HG03097 (cell line): ENCODE data around the gene TSPAN19.
"Not testable (repeated sequence)": the region's sequence is repeated elsewhere in the genome, so short reads cannot be mapped to it uniquely, and the experiment has no call there.

Experiments used
- ATAC-seq: cut with Tn5 transposase; IDR thresholded peaks from one replicate; pipeline ENCODE4 v1.9.1; 2021; ENCODE audit not compliant: unreplicated experiment, low FRiP score

The TSPAN19 gene

DNA sequence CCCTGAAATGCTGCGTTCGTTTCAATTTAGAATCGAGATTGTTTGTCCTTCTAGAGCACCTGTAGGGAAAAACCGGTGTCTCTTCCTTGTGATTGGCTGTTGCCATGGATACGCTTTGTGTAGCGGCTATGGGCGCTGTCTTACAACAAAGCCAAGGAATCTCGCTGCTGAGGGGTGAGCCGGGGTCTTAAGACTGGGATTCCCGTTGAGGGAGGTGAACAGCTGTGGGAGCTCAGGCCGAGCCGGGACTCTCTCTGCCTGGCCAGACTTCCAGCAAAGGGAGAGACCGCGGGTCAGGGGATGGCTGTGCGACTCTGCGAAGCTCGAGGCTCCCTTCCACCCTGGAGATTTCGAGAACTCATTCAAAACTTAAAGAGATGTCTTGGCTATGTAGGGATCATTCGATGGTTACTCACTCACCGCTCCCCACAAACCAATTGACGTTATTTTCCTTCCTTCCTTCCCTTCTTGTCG is at the start of gene TSPAN19, which contains the start of gene LRRIQ1:
Gene TSPAN19, minus strand, starts transcription at position 44 of the 474 bp plus-strand sequence. CDS start 6,331 bp downstream, outside the sequence.
Gene LRRIQ1, plus strand, starts transcription at position 118 of the 474 bp plus-strand sequence. CDS start 1,826 bp downstream, outside the sequence.
- peak; percentile 96 for ATAC-seq

DNA sequence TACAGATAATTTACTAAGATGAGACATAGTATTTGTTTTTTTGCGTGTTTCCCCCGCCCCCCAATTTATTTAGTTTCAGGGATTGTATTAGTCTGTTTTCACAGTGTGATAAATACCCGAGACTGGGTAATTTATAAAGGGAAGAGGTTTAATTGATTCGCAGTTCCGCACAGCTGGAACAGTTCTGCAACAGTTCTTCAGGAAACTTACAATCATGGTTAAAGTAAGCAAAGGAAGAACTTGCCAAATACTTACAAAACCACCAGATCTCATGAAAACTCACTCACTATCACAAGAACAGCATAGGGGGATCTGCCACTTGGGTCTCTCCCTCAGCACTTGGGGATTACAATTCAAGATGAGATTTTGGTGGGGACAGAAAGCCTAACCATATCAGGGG is 49.0 kb upstream of the TSPAN19 start:
- no peak for ATAC-seq

DNA sequence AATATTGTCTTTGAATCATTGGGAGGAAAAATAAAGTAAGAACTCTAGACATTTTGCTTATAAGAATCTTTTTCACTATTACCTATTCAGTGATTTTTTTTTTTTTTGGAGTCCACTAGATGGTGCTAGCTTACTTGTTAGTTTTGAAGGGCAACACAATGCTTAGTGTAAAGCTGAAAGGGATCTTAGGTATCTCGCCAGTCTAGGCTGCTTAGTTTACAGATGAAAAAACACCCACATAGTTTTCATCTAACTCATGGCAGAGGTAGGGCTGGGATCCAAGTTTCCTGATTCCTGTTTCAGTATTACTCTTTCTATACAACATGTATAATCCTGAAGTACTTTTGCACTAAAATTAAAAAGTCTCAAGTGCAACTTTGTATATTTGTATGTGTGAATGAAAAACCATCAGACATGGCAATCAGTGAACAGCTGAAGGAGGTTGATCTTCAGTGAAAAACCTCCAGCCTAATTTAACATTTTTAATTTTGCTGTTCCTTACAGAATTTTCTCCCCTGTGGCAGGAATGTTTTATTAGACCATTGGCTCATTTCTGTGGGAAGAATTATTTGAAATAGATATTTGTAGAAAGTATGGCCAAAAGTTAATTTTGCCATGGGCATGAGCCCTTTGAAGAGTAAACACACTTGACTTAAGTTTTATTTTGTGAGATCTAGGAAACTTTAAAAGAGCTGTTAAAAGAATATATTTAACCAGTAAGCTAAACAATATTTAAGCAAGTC is 40.8 kb upstream of the TSPAN19 start:
- ATAC-seq: peak; percentile 73

DNA sequence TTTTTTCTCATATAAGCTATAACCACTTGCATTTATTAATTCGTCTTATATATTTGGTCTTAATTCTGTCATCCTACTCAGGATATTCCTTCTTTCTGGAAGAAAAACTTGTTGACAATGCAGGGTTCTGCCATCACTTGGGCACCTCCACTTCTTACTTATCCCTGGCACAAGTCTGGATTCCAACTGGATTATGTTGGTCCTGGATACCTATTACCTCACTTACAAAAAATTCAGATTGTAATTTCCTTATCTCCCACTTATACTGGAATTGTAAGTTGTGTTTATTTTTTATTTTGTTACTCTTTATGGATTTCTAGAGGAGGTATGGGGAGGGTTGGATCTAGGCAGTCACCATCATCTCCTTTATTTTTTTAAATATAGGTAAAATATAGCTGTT is 36.7 kb upstream of the TSPAN19 start:
- ATAC-seq: no peak

DNA sequence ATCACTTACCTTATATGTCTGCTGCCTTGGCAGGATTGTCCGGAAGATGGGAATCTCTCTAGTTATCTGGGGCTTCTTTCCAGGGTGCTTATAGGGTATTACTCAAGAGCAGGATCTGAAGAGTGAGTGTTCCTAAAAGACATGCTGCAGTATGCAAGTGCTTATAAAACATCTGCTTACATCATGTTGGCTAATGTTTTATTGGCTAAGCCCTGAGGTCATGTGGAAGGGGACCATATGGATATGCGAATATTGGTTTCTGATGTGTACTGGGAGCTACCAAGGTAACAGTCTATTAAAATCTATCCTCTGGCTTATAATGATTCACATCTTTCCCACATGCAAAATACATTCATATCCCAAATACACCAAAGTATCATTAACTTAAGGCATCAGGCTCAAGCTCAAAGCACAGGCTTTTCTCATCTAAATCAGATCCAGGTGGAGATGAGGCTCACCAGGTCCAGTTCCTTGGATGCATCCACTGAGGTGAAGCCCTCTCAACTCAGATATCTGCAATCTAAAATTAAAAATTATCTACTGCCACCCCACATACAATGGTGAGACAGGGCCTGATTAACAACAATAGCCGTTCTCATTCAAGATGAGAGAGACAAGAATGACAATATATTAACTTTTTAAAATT is 29.9 kb upstream of the TSPAN19 start:
- ATAC-seq: no peak

DNA sequence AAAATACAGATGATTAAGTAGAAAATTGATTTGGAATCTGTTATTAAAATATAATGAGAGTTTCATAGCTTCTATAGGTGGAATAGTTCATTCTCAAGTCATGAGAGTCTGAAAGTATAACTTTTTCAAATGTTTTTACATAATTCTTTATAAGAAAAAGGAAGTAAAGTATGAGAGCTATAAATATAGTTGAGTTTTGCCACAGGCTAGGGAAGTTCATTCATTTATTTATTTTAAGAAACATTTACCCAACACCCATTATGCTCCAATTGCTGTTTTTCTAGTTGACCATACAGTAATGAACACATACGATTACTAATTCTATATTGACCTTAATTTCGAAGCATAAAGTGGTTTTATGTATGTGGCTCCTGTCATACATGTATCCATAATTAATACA is 24.8 kb upstream of the TSPAN19 start:
- no peak for ATAC-seq

DNA sequence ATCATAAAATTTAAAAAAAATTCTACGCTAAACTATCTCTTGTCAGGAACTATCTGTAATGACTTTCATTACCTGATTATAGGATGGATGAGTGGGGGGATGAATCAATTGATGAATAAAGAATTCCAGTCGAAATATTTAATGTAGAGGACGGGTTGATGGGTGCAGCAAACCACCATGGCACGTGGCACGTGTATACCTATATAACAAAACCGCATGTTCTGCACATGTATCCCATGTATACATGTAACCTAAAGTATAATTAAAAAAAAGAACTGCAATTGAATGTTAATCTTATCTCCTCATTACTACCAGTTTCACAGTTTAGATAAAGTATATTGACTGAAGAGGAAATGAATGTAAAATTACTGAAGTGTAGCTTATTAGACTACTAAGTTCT is 23.5 kb upstream of the TSPAN19 start:
- ATAC-seq: no peak

DNA sequence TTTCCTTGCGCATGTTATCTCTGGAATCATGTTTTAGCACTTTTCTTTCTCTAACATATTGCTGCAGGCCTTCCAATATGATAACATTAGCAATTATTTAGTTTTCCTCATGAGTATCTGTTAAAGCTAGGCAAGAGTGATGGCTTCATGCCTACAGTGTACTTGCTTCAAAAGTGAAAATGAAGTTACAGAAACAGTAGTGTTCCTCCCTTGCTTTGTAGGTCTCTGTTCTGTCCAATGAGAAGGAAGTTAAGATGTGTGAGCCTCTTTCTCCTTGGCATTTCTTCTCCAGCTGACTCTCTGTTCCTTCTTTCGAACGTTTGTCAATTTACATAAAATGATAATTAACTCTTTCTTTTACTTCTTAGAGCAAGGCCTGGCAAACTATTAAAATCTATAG is 22.3 kb upstream of the TSPAN19 start:
- no peak for ATAC-seq

DNA sequence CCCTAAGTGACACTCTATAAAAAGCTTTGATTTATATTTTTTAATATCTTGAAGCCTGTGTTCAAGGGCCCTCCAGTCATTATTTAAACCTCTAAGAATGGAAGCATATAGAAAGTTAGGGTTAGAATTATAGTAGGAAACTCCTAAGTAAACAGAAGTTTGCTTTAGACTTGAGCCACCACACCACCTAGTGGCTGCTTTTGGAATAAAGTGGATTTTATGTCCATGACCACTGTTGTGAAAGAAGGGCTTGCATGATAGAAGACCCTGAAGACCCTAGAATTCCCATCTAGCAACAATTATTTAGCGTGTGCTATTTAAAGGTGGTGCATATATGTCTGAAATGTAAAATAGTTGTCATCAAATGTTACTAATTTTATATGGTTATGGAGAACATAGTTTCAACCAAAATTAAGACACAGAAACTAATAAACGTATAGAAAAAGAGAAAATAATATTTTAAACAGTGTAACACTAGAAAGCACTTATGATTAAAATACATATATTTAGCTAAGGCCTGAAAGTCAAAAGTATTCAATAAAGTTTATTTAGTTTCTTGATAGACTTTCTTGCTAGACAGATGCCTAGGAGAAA is 21.4 kb upstream of the TSPAN19 start:
- peak; percentile 71 for ATAC-seq

DNA sequence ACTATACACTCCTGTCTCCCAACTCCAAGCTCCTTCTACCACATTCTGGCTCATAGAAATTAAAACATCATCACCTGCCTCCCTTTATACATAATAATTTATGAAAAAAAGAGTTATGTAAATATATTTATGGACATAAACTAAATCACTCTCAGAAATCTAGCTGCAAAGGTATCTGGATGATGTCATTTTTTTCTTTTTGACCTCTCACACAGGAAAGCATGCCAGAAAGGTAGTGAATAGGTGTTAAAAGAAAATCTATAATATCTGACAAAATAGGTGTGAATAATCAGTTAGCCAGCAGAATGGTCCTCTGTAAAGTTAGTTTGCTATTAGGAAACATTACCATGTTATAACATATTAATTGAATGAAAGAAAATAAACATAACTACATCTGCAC is 7.8 kb upstream of the TSPAN19 start:
- ATAC-seq: no peak

DNA sequence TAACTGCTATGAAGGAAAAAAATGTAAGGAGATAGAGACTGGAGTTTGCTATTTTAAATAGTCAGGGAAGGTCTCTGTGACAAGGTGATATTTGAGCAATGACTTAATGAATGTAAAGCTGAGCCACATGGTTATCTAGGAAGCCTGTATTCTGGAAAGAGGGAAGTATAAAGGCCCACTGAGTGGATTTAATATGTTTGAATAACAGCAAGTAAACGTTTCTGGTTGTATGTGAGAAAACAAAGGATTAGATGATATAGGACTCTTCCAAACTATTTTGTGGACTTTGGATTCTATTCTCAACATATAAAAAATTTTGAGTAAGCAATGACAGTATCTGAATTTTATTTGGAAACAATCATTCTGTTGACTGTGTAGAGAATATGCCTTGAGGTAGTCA is 5.3 kb upstream of the TSPAN19 start:
- ATAC-seq: no peak

DNA sequence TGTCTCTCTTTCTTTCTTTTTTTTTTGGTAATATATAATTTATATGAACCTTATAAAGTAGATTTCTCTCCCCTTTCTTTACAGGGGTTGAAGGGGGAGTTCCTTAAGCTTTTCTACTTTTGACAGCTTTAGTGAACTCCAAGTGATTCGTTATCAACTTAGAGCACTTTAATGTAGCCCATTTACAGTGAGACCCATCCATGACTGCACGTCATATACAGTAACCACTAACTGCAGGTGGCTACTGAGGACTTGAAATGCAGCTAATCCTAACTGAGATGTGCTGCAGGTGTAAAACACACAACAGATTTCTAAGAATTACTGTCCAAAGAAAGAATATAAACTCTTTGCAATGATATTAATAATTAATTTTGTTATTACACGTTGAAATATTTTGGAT is 656 bp upstream of the TSPAN19 start:
- ATAC-seq: no peak

DNA sequence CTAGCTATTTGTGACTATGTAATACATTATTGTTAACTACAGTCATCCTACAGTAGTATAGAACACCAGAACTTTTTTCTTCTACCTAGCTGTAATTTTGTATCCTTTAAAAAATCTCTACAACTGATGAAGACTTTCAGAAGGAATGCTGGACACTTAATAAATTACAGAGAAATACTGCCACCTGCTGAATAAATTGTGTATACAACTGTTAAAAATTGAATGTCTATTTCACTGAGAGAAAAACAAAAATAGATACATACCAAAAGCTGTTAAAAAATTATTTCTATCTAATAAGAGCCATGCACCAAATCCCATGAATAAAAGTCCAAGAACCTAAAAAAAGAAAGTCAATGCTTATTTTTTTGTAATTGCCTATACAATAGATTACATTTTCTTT is 6.6 kb downstream of the TSPAN19 start:
- ATAC-seq: no peak

DNA sequence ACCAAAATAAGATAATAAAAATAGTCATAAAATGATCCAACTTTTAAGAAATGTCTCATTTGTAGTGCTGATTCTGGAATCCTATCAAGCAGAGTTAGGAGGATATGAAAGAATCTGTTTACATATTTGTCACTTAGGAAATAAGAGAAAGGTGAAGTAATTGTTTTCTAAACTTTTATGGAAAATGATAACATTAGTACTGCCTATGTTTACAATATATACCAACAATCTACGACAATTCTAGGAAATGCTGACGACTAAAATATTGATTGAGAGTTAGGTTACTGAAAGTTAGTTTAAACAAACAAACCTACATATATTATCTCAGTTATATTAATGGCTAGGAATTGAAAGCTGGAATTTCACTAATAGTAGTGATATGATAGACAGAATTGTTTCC is 18.0 kb downstream of the TSPAN19 start:
- no peak for ATAC-seq

DNA sequence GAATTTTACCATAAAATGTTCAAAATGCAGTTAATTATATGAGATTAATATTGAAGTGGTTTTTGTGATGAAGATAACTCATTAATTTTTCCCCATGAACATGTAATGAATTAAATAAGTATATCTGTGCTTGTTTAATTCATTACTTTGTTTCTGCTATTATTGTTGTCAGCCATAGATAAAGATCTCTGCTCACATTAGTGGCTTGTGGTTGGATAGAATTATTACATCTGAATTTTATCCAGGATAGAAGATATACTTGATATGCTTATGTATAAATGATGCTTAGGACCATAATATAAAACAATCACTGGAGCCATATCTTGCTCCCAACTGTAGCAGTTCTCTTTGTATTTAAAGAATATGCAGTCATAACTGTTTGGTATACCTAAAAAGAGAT is 18.5 kb downstream of the TSPAN19 start:
- ATAC-seq: no peak

DNA sequence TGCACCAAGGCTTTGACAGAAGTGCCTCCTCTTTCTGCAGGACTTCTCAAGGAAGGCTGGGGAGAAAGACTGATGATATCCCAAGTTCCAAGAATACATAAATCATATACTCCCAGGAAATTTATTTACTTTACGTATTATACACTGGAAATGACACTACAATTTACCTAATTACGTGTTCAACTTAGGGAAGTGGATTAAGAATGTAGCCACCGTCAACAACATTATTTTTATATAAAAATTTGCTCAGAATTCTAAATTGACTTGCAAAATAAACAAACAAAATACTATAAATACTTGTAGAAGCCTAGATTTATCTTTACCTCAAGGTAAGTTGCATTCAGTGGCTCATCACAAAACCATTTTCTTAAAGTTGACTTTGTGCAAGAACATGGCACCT is 18.9 kb downstream of the TSPAN19 start:
- no peak for ATAC-seq

DNA sequence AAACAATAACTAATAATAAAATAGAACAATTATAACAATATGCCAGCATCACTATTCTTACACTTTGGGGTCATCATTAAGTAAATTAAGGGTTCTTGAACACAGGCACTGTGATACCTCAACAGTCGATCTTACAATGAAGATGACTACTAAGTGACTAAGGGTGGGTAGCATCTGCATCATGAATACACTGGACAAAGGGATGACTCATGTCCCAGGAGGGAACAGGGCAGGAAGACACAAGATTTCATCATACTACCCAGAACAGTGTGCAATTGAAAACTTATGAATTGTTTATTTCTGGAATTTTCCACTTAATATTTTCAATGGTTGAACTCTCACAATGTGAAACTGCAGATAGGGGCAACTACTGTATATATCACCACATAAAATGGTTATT is 19.7 kb downstream of the TSPAN19 start:
- no peak for ATAC-seq

DNA sequence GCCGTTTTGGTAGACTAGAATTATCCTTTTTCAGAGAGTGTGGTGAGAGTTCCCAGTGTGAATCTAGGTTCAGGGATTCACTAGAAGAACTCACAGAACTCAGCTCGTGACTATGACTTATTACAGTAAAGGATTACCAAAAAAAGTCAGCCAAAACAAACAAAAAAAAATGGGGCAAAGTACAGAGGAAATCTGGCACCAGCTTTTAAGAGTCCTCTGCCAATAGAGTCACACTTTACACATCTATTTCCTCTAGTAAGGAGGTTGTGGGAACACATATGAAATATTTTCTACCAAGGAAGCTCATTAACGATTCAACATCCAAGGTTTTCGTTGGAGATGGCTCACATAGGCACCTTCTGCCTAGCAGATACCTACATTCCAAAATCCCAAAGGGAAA is 28.2 kb downstream of the TSPAN19 start:
- ATAC-seq: no peak

DNA sequence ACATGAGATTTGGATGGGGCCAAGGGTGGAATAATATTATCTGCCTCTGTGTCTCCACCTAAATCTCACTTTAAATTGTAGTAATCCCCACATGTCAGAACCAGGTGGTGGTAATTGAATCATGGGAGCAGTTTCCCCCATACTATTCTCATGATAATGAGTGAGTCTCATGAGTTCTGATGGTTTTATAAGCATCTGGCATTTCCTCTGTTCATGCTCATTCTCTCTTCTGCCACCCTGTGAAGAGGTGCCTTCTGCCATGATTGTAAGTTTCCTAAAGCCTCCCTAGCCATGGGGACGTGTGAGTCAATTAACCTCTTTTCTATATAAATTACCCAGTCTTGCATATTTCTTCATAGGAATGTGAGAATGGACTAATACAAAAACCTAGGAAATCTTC is 29.9 kb downstream of the TSPAN19 start:
- ATAC-seq: no peak

DNA sequence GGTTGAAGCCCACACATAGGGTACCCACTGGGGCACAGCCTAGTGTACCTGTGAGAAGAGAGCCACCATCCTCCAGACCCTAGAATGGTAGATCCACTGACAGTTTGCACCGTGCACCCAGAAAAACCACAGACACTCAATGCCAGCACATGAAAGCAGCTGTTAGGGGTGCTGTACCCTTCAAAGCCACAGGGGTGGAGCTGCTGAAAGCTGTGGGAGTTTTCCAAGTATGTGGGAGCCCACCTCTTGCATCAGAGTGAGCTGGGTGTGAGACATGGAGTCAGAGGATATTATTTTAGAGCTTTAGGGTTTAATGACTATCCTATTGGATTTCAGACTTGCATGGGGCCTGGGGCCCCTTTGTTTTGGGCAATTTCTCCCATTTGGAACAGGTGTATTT is 30.5 kb downstream of the TSPAN19 start:
- ATAC-seq: no peak

DNA sequence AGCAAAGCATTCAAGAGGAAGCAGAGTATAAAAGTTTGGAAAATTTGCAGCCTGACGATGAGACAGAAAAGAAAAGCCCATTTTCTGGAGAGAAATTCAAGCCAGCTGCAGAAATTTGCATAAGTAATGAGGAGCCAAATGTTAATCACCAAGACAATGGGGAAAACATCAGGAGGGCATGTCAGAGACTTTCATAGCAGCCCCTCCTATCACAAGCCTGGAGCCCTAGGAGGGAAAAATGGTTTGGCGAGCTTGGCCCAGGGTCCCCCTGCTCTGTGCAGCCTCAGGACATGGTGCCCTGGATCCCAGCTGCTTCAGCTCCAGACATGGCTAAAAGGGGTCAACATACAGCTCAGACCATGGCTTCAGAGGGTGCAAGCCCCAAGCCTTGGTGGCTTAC is 31.0 kb downstream of the TSPAN19 start:
- not testable (repeated sequence) for ATAC-seq

DNA sequence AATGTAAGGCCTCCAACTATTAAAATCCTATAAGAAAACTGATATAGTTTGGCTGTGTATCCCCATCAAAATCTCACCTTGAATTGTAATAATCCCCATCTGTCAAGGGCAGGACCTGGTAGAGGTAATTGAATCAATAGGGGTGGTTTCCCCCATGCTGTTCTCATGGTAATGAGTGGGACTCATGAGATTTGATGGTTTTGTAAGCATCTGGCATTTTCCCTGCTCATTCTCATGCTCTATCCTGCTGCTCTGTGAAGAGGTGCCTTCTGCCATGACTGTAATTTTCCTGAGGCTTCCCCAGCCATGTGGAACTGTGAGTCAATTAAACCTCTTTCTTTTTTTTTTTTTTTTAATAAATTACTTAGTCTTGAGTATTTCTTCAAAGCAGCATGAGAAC is 31.9 kb downstream of the TSPAN19 start:
- no peak for ATAC-seq
